HCT116 (cell line): ENCODE results near the gene GRIK4. TPM values are rescaled to one million over a fixed set of nuclear protein-coding genes. Genes with fewer than 3 reads are reported as not detected.

ENCODE experiments used
- ATAC-seq: fragments of 200-7000 bp; cut with Tn5 transposase; 2 replicates; pipeline ENCODE4 v1.9.1; 2020; ENCODE audit warnings: mild to moderate bottlenecking, moderate library complexity
- BruUV-seq: library from RNA; stranded (reverse); fragments of 400-500 nt; replicated peaks from 2 replicates; lab custom pipeline; 2021; lab: Mats Ljungman, UMichigan
- CTCF ChIA-PET: fragments of 300-600 bp; sonication (Branson Sonifier 250); formaldehyde crosslinking; loops from one replicate; lab custom pipeline; 2021; ENCODE audit warnings: antibody characterized with exemption; lab: Charles Lee
- POLR2A ChIA-PET: fragments of 300-600, 350-600 bp; sonication (Branson Sonifier 250); formaldehyde crosslinking; loops from one replicate; lab custom pipeline; 2021; ENCODE audit warnings: antibody characterized with exemption; lab: Charles Lee
- RAD21 ChIA-PET, 2 experiments: fragments of 300-600 bp; sonication (Branson Sonifier 250); formaldehyde crosslinking; loops; one replicate each; lab custom pipeline; 2023; ENCODE audit warnings: low total read pairs in 2 of 2; ENCODE audit not compliant: uncharacterized antibody in 2 of 2, unreplicated experiment in 2 of 2, low non-redundant PET in 1 of 2; lab: Charles Lee
- DNase-seq: peaks from one replicate; pipeline ENCODE4 v3.0.0-alpha.2; 2010; ENCODE audit warnings: low read depth, low spot score
- H2AFZ ChIP-seq: fragments of 200-600 bp; shearing (Covaris generic), sonication (generic); 2 replicates; pipeline ENCODE4 v1.6.1; 2017; ENCODE audit warnings: low read depth, mixed run types, mixed read lengths, antibody characterized with exemption, low read length; ENCODE audit not compliant: poor library complexity, severe bottlenecking
- H3K27ac ChIP-seq: 2 replicates; pipeline ENCODE4 v1.5.1; 2012; ENCODE audit warnings: low read depth, low read length
- H3K27me3 ChIP-seq: fragments of 200-600 bp; sonication (generic); 2 replicates; pipeline ENCODE4 v1.6.1; 2016; ENCODE audit warnings: mixed run types, low read length, mixed read lengths; ENCODE audit not compliant: insufficient read depth
- H3K36me3 ChIP-seq, 2 experiments: fragments of 200-500 bp in 1 of 2; fragments of 200-600 bp in 1 of 2; sonication (Bioruptor generic) in 1 of 2; sonication (generic) in 1 of 2; 2 replicates each; pipeline versions ENCODE4 v1.5.1 to v1.6.1; 2014 to 2016; ENCODE audit warnings: low read length in 2 of 2, inconsistent platforms in 1 of 2, mixed read lengths in 1 of 2, mixed run types in 1 of 2; ENCODE audit not compliant: insufficient read depth in 2 of 2, control insufficient read depth in 1 of 2
- H3K4me1 ChIP-seq, 2 experiments: fragments of 200-600 bp in 1 of 2; sonication (generic) in 1 of 2; 2 replicates each; pipeline versions ENCODE4 v1.5.1 to v1.6.1; 2012 to 2017; ENCODE audit warnings: low read length in 2 of 2, inconsistent platforms in 1 of 2, mild to moderate bottlenecking in 1 of 2, mixed read lengths in 1 of 2, mixed run types in 1 of 2, moderate library complexity in 1 of 2; ENCODE audit not compliant: insufficient read depth in 2 of 2, control insufficient read depth in 1 of 2
- H3K4me2 ChIP-seq: fragments of 200-600 bp; sonication (generic); 2 replicates; pipeline ENCODE4 v1.6.1; 2017; ENCODE audit warnings: mixed run types, low read length, mixed read lengths
- H3K4me3 ChIP-seq, 2 experiments: fragments of 200-600 bp in 1 of 2; sonication (generic) in 1 of 2; replicated peaks in 1 of 2; 2 replicates each; pipeline ENCODE4 v1.5.1; 2011 to 2016; ENCODE audit warnings: low read length in 2 of 2, control low read depth in 1 of 2, low read depth in 1 of 2, mild to moderate bottlenecking in 1 of 2, mixed read lengths in 1 of 2, mixed run types in 1 of 2
- H3K79me2 ChIP-seq: fragments of 200-600 bp; sonication (generic); 2 replicates; pipeline ENCODE4 v1.6.1; 2017; ENCODE audit warnings: mild to moderate bottlenecking, mixed run types, low read length, moderate library complexity, mixed read lengths; ENCODE audit not compliant: insufficient read depth
- H3K9ac ChIP-seq: fragments of 200-600 bp; sonication (generic); 2 replicates; pipeline ENCODE4 v1.6.1; 2016; ENCODE audit warnings: low read length, mixed read lengths
- H3K9me2 ChIP-seq: fragments of 200-600 bp; sonication (generic), shearing (Covaris generic); 2 replicates; pipeline ENCODE4 v1.6.1; 2017; ENCODE audit warnings: mixed run types, mild to moderate bottlenecking, moderate library complexity; ENCODE audit not compliant: insufficient read depth
- H3K9me3 ChIP-seq, 2 experiments: fragments of 200-500 bp in 1 of 2; fragments of 200-600 bp in 1 of 2; sonication (Bioruptor generic) in 1 of 2; sonication (generic) in 1 of 2; 2 replicates each; pipeline ENCODE4 v1.6.1; 2014 to 2017; ENCODE audit warnings: low read length in 2 of 2, mixed read lengths in 2 of 2, inconsistent platforms in 1 of 2, low read depth in 1 of 2, mild to moderate bottlenecking in 1 of 2, mixed run types in 1 of 2, moderate library complexity in 1 of 2; ENCODE audit not compliant: control insufficient read depth in 1 of 2, insufficient read depth in 1 of 2
- H4K20me1 ChIP-seq: fragments of 200-600 bp; sonication (generic), shearing (Covaris generic); 2 replicates; pipeline ENCODE4 v1.6.1; 2017; ENCODE audit warnings: mixed run types, mild to moderate bottlenecking, moderate library complexity; ENCODE audit not compliant: insufficient read depth
- CBX3 ChIP-seq: IDR thresholded peaks from 2 replicates; pipeline ENCODE4 v1.6.1; 2012; ENCODE audit warnings: low read depth
- ELF1 ChIP-seq: IDR thresholded peaks from 2 replicates; pipeline ENCODE4 v1.6.1; 2012; ENCODE audit warnings: low read depth, borderline replicate concordance
- EZH2 ChIP-seq: fragments of 200-600 bp; sonication (generic); IDR thresholded peaks from 2 replicates; pipeline ENCODE4 v1.6.1; 2017; ENCODE audit warnings: antibody characterized with exemption, mixed run types
- POLR2A ChIP-seq: IDR thresholded peaks from 2 replicates; pipeline ENCODE4 v1.7.0; 2011; ENCODE audit warnings: borderline replicate concordance; ENCODE audit not compliant: insufficient read depth, insufficient read length; ENCODE audit errors: extremely low read depth
- POLR2AphosphoS5 ChIP-seq: IDR thresholded peaks from 2 replicates; pipeline ENCODE4 v1.6.1; 2011; ENCODE audit warnings: mild to moderate bottlenecking, low read depth, low read length, moderate library complexity
- RAD21 ChIP-seq: IDR thresholded peaks from 2 replicates; pipeline ENCODE4 v1.6.1; 2012; ENCODE audit warnings: low read depth, mild to moderate bottlenecking
- SIN3A ChIP-seq: IDR thresholded peaks from 2 replicates; pipeline ENCODE4 v1.6.1; 2012; ENCODE audit warnings: low read depth
- SRF ChIP-seq: IDR thresholded peaks from 2 replicates; pipeline ENCODE4 v1.6.1; 2012; ENCODE audit warnings: low read depth
- TCF7L2 ChIP-seq: IDR thresholded peaks from 2 replicates; pipeline ENCODE4 v1.7.0; 2011; ENCODE audit warnings: borderline replicate concordance, inconsistent platforms; ENCODE audit not compliant: insufficient read depth, insufficient read length; ENCODE audit errors: extremely low read depth
- YY1 ChIP-seq: IDR thresholded peaks from 2 replicates; pipeline ENCODE4 v1.6.1; 2011; ENCODE audit warnings: low read length, low read depth, moderate library complexity, mild to moderate bottlenecking; ENCODE audit not compliant: insufficient replicate concordance; ENCODE audit errors: extremely low read depth
- ZFX ChIP-seq: fragments of 450-650 bp; IDR thresholded peaks from 2 replicates; pipeline ENCODE4 v1.6.1; 2017
- ZNF274 ChIP-seq: fragments of 200-500 bp; sonication (Bioruptor generic); IDR thresholded peaks from 2 replicates; pipeline ENCODE4 v1.6.1; 2014; ENCODE audit warnings: mild to moderate bottlenecking, low read depth, low read length, inconsistent platforms
- intact Hi-C: fragments of 100-400 bp; cut with micrococcal nuclease; formaldehyde crosslinking; loops from 2 replicates; pipeline ENCODE4 v1.10.0; 2022
- total RNA-seq: library from RNA; stranded (reverse); gene quantifications from one replicate; pipeline ENCODE4 v1.2.1, GENCODE V29; 2021; ENCODE audit not compliant: unreplicated experiment
- TF ChIP-seq, protein P1 (sequence below): IDR thresholded peaks from 2 replicates; pipeline ENCODE4 v1.6.1; 2012

GRIK4 gene
- total RNA-seq, 1 experiment from 2014 or later, result 0.52 TPM

DNA sequence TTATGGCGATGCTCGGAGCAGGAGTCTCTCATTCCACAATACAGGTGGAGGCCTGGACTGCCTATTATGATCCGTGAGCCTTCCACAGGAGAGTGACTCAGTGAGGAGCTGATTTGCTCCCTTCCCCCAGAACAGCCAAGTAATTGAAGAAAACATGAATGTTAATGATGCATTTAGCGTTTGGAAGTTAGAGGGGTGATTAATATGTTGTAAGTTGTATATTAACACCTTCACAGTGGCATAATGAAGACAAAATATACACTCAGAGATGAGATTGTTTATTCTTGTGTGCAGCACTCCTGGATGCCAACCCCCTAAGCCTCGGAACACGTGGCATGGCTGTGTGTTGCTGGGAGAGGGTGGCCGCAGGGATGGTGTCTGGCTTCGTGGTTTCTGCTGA, 98.6 kb downstream of the GRIK4 start:
- Histone ChIP-seq H3K9me2 (no peaks in the 10 kb centered on the region), H2AFZ (no peak overlapping the region), H3K4me3 (no peak overlapping the region), H3K4me2 (no peak overlapping the region), H3K27ac (no peak overlapping the region), H3K36me3 (no peaks in the 10 kb centered on the region), H3K9ac (no peak overlapping the region), H4K20me1 (no peaks in the 10 kb centered on the region), H3K9me3 (no peaks in the 10 kb centered on the region), H3K79me2 (no peaks in the 10 kb centered on the region), H3K27me3 (no peaks in the 10 kb centered on the region), H3K4me1 (peaks cover 9 to 15% of the 10 kb centered on the region in 2 experiments)
- RAD21 ChIA-PET, result no interaction called here
- POLR2A ChIA-PET, result no interaction called here
- no TSS peak for BruUV-seq
- ATAC-seq (no peak), DNase-seq (no peak)
- CTCF ChIA-PET, result no interaction called here
- TF ChIP-seq CBX3, result no peak
- TF ChIP-seq, protein P1, sequence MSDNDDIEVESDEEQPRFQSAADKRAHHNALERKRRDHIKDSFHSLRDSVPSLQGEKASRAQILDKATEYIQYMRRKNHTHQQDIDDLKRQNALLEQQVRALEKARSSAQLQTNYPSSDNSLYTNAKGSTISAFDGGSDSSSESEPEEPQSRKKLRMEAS, result no peak
- intact Hi-C loops, result no loop called here

DNA sequence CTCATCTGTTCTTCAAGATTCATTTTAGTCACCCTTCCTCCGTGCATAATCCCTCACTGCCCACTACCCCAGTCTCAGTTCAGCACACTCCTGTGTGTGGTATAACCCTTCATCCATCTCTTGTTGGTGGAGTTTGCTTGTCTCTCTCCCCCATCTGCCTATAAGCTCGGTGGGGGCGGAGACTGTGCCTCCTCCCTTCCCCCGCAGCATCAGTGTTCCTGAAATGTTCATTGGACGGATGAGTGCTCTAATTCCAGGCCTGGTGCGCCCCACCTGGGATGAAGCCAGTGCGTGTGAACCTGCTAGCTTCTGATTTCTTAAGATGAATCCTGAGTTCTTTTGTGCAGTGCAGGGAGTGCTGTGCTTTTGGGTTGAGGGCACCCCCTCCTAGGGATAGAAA, 100.0 kb downstream of the GRIK4 start:
- ATAC-seq, result no peak
- RAD21 ChIA-PET, result no interaction called here
- Histone ChIP-seq H3K27me3 (no peaks in the 10 kb centered on the region), H3K9me2 (no peaks in the 10 kb centered on the region)
- TF ChIP-seq TCF7L2 (no peak), SIN3A (no peak), ZFX (no peak), POLR2AphosphoS5 (no peak), SRF (no peak), POLR2A (no peak), EZH2 (no peak), ZNF274 (no peak), ELF1 (no peak), RAD21 (no peak), CBX3 (no peak), YY1 (no peak)
- TF ChIP-seq, protein P1, result no peak
- TF ChIP-seq, all 23 proteins: peak for 0
- Histone ChIP-seq H3K27ac (no peak overlapping the region), H3K36me3 (no peaks in the 10 kb centered on the region), H3K9ac (no peak overlapping the region), H2AFZ (no peak overlapping the region), H3K4me2 (no peak overlapping the region), H3K4me3 (no peak overlapping the region), H3K9me3 (no peaks in the 10 kb centered on the region), H3K79me2 (no peaks in the 10 kb centered on the region), H3K4me1 (peaks cover 9 to 15% of the 10 kb centered on the region in 2 experiments), H4K20me1 (no peaks in the 10 kb centered on the region)
- no TSS peak for BruUV-seq
- intact Hi-C loops, result no loop called here
- DNase-seq, result no peak
- ChIA-PET POLR2A (no interaction called here), CTCF (interaction anchor here (1.2 kb wide), 1 partner anchor 11 kb away, joined by 3 read pairs; no protein-coding TSS in a partner anchor)
